IPS DF 6.9 (cell line): ENCODE data around the gene ARHGAP20.

Experiments
- DNase-seq: peaks from one replicate; pipeline ENCODE4 v3.0.0-alpha.2; 2013; ENCODE audit warnings: low read depth, low spot score
- H3K27ac ChIP-seq: one replicate; pipeline ENCODE4 v1.5.1; 2013; ENCODE audit warnings: low read length, control low read depth
- H3K27me3 ChIP-seq: 2 replicates; pipeline ENCODE4 v1.6.1; 2013; ENCODE audit warnings: mild to moderate bottlenecking, low read length; ENCODE audit not compliant: control insufficient read depth, insufficient read depth
- H3K36me3 ChIP-seq: 2 replicates; pipeline ENCODE4 v1.6.1; 2013; ENCODE audit warnings: low read length; ENCODE audit not compliant: control insufficient read depth, insufficient read depth
- H3K4me1 ChIP-seq: 2 replicates; pipeline ENCODE4 v1.6.1; 2013; ENCODE audit warnings: low read length; ENCODE audit not compliant: control insufficient read depth, insufficient read depth
- H3K4me3 ChIP-seq: 2 replicates; pipeline ENCODE4 v1.5.1; 2013; ENCODE audit warnings: mild to moderate bottlenecking, low read length
- H3K9me3 ChIP-seq: 2 replicates; pipeline ENCODE4 v1.6.1; 2013; ENCODE audit warnings: low read length, inconsistent platforms; ENCODE audit not compliant: control insufficient read depth, insufficient read depth
- WGBS: extraction: QIAGEN DNeasy Blood & Tissue Kit; methylation state at CpG from one replicate; pipeline ENCODE4 v1.1.7; 2013; ENCODE audit warnings: mixed read lengths, missing lambda C conversion rate; ENCODE audit not compliant: insufficient read length, insufficient coverage; 5-methylcytosine and 5-hydroxymethylcytosine counted together

The ARHGAP20 gene

DNA sequence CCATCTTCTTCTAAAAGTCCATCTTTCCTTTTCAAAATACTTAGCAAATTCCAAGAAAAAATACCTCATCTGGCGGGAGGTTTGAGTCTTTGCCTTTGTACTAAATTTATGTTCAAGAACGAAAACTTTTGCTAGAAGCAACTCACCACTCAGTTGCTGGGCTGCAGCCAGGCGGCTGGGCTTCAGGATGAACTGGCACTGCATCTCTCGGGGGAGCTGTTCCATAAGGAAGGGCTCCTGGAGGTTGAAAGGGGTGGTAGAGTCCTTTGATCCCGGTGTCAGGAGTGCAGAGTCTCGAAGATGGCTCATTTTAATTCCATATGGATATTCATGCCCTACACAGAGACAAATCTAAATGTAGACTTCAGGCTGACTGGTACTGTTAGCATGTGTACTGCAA is 105.8 kb downstream of the ARHGAP20 start:
- H3K9me3 ChIP-seq: no peaks in the 10 kb centered on the region
- H3K36me3 ChIP-seq: no peaks in the 10 kb centered on the region
- H3K4me3 ChIP-seq: no peak overlapping the region
- H3K27me3 ChIP-seq: no peaks in the 10 kb centered on the region
- no peak overlapping the region for H3K27ac ChIP-seq
- H3K4me1 ChIP-seq: no peaks in the 10 kb centered on the region
- WGBS: no CpG with 5 or more reads among the region's 6 CpGs
- no peak for DNase-seq

- WGBS: no CpG with 5 or more reads among the region's 4 CpGs
- H3K27me3 ChIP-seq: no peaks in the 10 kb centered on the region
- DNase-seq: no peak
- no peak overlapping the region for H3K4me3 ChIP-seq
- H3K27ac ChIP-seq: no peak overlapping the region
- H3K9me3 ChIP-seq: no peaks in the 10 kb centered on the region
- H3K36me3 ChIP-seq: 0 out of 2 replicates have a peak, but pooled peaks cover 2% of the 10 kb centered on the region
- H3K4me1 ChIP-seq: no peaks in the 10 kb centered on the region
Measured at GRCh38 chr11:110601936-110602335, 110.3 kb downstream of the ARHGAP20 start.

GRCh38 chr11:110600322-110600721 is 111.9 kb downstream of the ARHGAP20 start:
- no CpG with 5 or more reads among the region's 4 CpGs for WGBS
- Histone ChIP-seq H3K4me1 (no peaks in the 10 kb centered on the region), H3K27ac (no peak overlapping the region), H3K36me3 (0 out of 2 replicates have a peak, but pooled peaks cover 2% of the 10 kb centered on the region), H3K4me3 (no peak overlapping the region), H3K9me3 (no peaks in the 10 kb centered on the region), H3K27me3 (no peaks in the 10 kb centered on the region)
- DNase-seq: no peak

GRCh38 chr11:110599207-110599606 is 113.0 kb downstream of the ARHGAP20 start:
- Histone ChIP-seq H3K9me3 (no peaks in the 10 kb centered on the region), H3K4me3 (no peak overlapping the region), H3K27me3 (no peaks in the 10 kb centered on the region), H3K4me1 (no peaks in the 10 kb centered on the region), H3K27ac (no peak overlapping the region), H3K36me3 (0 out of 2 replicates have a peak, but pooled peaks cover 2% of the 10 kb centered on the region)
- DNase-seq: no peak
- WGBS: no CpG with 5 or more reads among the region's 5 CpGs

DNA sequence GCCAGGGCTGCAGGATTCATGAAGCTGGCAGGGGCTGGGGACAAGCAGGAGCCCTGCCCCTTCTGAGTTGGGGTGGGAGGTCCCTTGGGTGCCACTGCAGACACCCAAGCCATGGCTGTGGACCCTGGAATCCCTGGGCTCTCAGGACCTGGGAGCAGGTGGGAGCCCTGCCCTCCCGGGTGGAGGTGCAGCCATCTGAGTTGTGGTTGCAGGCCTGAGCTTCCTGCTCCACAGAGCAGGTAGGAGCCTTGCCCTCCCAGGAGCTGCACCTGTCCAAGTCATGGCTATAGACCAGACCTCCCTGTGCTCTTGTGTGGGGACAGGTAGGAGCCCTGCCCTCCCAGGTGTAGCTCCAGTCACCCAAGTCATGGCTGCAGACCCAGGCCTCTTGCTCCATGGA is 113.5 kb downstream of the ARHGAP20 start:
- no peak overlapping the region for H3K27ac ChIP-seq
- H3K27me3 ChIP-seq: no peaks in the 10 kb centered on the region
- H3K4me1 ChIP-seq: no peaks in the 10 kb centered on the region
- WGBS: no CpG with 5 or more reads among the region's 1 CpG
- 0 out of 2 replicates have a peak, but pooled peaks cover 2% of the 10 kb centered on the region for H3K36me3 ChIP-seq
- H3K4me3 ChIP-seq: no peak overlapping the region
- DNase-seq: no peak
- no peaks in the 10 kb centered on the region for H3K9me3 ChIP-seq

DNA sequence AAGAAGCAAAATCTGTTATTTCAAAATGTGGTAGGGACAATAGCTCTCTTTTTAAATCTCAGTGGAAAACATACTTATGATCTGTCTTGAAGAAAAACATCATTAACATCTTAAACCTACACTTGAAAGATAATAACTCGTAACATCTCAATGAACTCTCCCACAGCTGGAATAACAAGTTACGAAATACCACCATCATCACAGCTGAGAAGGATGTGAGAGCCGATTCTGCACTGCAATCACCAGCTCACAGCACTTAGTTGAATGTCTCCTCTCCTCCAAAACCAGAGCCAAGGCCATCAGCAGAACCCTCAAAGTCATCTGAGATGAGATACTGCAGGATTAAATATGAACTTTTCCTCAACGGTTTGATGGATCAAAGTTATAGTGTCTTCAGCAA is 124.3 kb downstream of the ARHGAP20 start:
- no peak overlapping the region for H3K27ac ChIP-seq
- WGBS: no CpG with 5 or more reads among the region's 4 CpGs
- no peaks in the 10 kb centered on the region for H3K36me3 ChIP-seq
- no peak overlapping the region for H3K4me3 ChIP-seq
- no peak for DNase-seq
- H3K4me1 ChIP-seq: no peaks in the 10 kb centered on the region
- H3K9me3 ChIP-seq: no peaks in the 10 kb centered on the region
- H3K27me3 ChIP-seq: no peaks in the 10 kb centered on the region

DNA sequence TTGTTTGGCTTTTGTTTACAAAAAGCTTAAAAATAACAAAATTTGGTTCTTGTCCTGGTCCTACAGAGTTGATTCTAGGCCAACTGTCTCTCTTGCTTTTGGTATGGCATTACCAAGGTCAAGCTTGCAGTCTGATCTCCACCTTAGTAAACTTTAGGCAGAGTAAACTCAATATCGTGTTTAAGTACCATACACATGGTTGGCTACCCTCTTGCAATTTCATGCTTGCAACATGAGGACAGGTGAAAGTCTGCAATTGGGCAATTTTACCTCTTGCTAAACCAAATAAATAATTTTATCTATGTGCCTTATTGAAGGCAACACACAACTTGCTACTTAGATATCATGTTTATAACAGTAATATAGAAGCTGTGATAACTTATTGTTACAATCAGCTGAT is 125.1 kb downstream of the ARHGAP20 start:
- no CpG with 5 or more reads among the region's 1 CpG for WGBS
- H3K27me3 ChIP-seq: no peaks in the 10 kb centered on the region
- H3K36me3 ChIP-seq: no peaks in the 10 kb centered on the region
- H3K27ac ChIP-seq: no peak overlapping the region
- H3K4me3 ChIP-seq: no peak overlapping the region
- no peaks in the 10 kb centered on the region for H3K4me1 ChIP-seq
- H3K9me3 ChIP-seq: no peaks in the 10 kb centered on the region
- no peak for DNase-seq

- H3K36me3 ChIP-seq: no peaks in the 10 kb centered on the region
- no peaks in the 10 kb centered on the region; the same call in 1 of the 2 replicates for H3K4me1 ChIP-seq
- H3K27ac ChIP-seq: no peak overlapping the region
- no peak for DNase-seq
- H3K4me3 ChIP-seq: no peak overlapping the region
- no peaks in the 10 kb centered on the region for H3K27me3 ChIP-seq
- no peaks in the 10 kb centered on the region for H3K9me3 ChIP-seq
- no CpG with 5 or more reads among the region's 1 CpG for WGBS
Measured at GRCh38 chr11:110584150-110584549, 128.1 kb downstream of the ARHGAP20 start.

GRCh38 chr11:110582728-110583432 is 129.4 kb downstream of the ARHGAP20 start:
- WGBS: no CpG with 5 or more reads among the region's 2 CpGs
- no peak for DNase-seq
- H3K27me3 ChIP-seq: no peaks in the 10 kb centered on the region
- H3K4me3 ChIP-seq: no peak overlapping the region
- no peak overlapping the region for H3K27ac ChIP-seq
- no peaks in the 10 kb centered on the region for H3K9me3 ChIP-seq
- H3K4me1 ChIP-seq: no peaks in the 10 kb centered on the region; the same call in 1 of the 2 replicates
- no peaks in the 10 kb centered on the region for H3K36me3 ChIP-seq

DNA sequence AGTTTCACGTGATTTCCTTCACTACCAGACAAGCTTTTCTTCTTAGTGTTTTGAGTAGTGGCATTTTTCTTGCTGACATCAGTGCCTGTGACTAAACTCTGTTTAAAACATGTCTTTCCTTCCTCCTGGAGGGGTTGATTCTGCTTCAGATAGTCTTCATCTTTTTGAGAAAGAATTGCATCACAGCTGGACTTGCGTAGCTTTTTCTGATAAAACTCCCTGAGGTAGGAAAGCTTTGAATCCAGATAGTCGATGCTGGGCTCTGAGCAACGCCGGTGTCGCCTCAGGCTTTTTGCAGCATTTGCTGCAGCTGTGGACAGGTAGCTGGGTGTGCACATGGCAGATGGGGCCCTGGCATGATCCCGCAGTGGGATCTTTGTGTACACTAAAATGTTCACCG is 131.7 kb downstream of the ARHGAP20 start:
- no CpG with 5 or more reads among the region's 8 CpGs for WGBS
- H3K36me3 ChIP-seq: no peaks in the 10 kb centered on the region
- H3K9me3 ChIP-seq: no peaks in the 10 kb centered on the region
- H3K4me3 ChIP-seq: no peak overlapping the region
- no peak for DNase-seq
- no peaks in the 10 kb centered on the region for H3K27me3 ChIP-seq
- no peaks in the 10 kb centered on the region; the same call in 1 of the 2 replicates for H3K4me1 ChIP-seq
- H3K27ac ChIP-seq: no peak overlapping the region

DNA sequence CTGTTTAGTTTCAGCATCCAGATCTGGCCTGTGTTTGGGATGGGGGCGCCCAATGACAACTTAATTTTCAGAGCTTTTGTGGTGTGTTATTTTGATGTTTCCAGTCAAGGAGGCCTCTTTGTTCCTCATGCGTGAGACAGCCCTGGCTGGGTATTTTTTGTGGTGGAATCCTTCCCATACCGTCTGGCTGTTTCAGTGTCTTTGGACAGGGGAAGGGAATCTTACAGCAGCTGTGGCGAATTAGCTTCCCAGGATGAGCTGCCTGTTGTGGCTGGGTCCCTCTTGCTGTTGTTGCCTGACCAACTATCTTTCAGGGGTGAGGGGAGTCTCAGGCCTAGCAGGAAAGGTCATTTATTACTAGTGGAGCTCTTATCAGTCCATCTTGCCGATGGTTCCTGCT is 138.8 kb downstream of the ARHGAP20 start:
- no peak for DNase-seq
- no CpG with 5 or more reads among the region's 5 CpGs for WGBS
- no peaks in the 10 kb centered on the region for H3K27me3 ChIP-seq

More for the DNA sequence above, 138.8 kb downstream of the ARHGAP20 start:
- H3K36me3 ChIP-seq: no peaks in the 10 kb centered on the region
- no peak overlapping the region for H3K4me3 ChIP-seq
- no peaks in the 10 kb centered on the region for H3K9me3 ChIP-seq
- H3K27ac ChIP-seq: no peak overlapping the region
- no peaks in the 10 kb centered on the region for H3K4me1 ChIP-seq
